Neural progenitor cell (in vitro differentiated cells): ENCODE data around the gene DISP3. TPM values are rescaled to one million over a fixed set of nuclear protein-coding genes. Genes with fewer than 3 reads are reported as not detected.

Experiments used
- DNase-seq: peaks from one replicate; pipeline ENCODE4 v3.0.0-alpha.2; 2016; ENCODE audit warnings: low spot score
- H2AFZ ChIP-seq: fragments of 200-600 bp; sonication (generic); replicated peaks from 2 replicates; pipeline ENCODE4 v1.6.1; 2016; ENCODE audit warnings: antibody characterized with exemption
- H3F3A ChIP-seq: fragments of 200-600 bp; sonication (generic); 2 replicates; pipeline ENCODE4 v1.6.1; 2016; ENCODE audit warnings: antibody characterized with exemption, low read depth
- H3K27ac ChIP-seq: fragments of 200-600 bp; sonication (generic); 2 replicates; pipeline ENCODE4 v1.5.1; 2016; ENCODE audit warnings: mild to moderate bottlenecking
- H3K27me3 ChIP-seq: fragments of 200-600 bp; sonication (generic); 2 replicates; pipeline ENCODE4 v1.6.1; 2016; ENCODE audit warnings: mild to moderate bottlenecking, moderate library complexity
- H3K36me3 ChIP-seq: fragments of 200-600 bp; sonication (generic); 2 replicates; pipeline ENCODE4 v1.5.1; 2016
- H3K4me1 ChIP-seq: fragments of 200-600 bp; sonication (generic); 2 replicates; pipeline ENCODE4 v1.6.1; 2016; ENCODE audit warnings: mixed run types
- H3K4me2 ChIP-seq: fragments of 200-600 bp; sonication (generic); 2 replicates; pipeline ENCODE4 v1.6.1; 2016
- H3K4me3 ChIP-seq: fragments of 200-600 bp; sonication (generic); 2 replicates; pipeline ENCODE4 v1.5.1; 2016
- H3K79me2 ChIP-seq: fragments of 200-600 bp; sonication (generic); 2 replicates; pipeline ENCODE4 v1.6.1; 2016; ENCODE audit warnings: low read depth
- H3K9ac ChIP-seq: fragments of 200-600 bp; sonication (generic); 2 replicates; pipeline ENCODE4 v1.6.1; 2016
- H3K9me3 ChIP-seq: fragments of 200-600 bp; sonication (generic); 2 replicates; pipeline ENCODE4 v1.5.1; 2016; ENCODE audit warnings: low read depth
- H4K20me1 ChIP-seq: fragments of 200-600 bp; sonication (generic); 2 replicates; pipeline ENCODE4 v1.6.1; 2016; ENCODE audit warnings: low read depth
- H3K27ac Mint-ChIP-seq: 3 replicates; pipeline ENCODE4 v1.8.0; 2021; ENCODE audit warnings: mixed read lengths
- H3K27me3 Mint-ChIP-seq: 2 replicates; pipeline ENCODE4 v1.8.0; 2022; ENCODE audit warnings: low read depth, mild to moderate bottlenecking, inconsistent platforms, moderate library complexity, mixed read lengths; ENCODE audit not compliant: insufficient read depth
- H3K36me3 Mint-ChIP-seq: 3 replicates; pipeline ENCODE4 v1.8.0; 2021; ENCODE audit warnings: mixed read lengths
- H3K4me1 Mint-ChIP-seq: 3 replicates; pipeline ENCODE4 v1.8.0; 2021; ENCODE audit warnings: mixed read lengths
- H3K4me3 Mint-ChIP-seq: 3 replicates; pipeline ENCODE4 v1.8.0; 2021; ENCODE audit warnings: mild to moderate bottlenecking, moderate library complexity, mixed read lengths
- H3K9me3 Mint-ChIP-seq: 3 replicates; pipeline ENCODE4 v1.8.0; 2020; ENCODE audit warnings: mixed read lengths
- EZH2 ChIP-seq: fragments of 200-600 bp; sonication (generic); IDR thresholded peaks from 2 replicates; pipeline ENCODE4 v1.6.1; 2017; ENCODE audit warnings: antibody characterized with exemption, mild to moderate bottlenecking, moderate library complexity
- EZH2phosphoT487 ChIP-seq: fragments of 200-600 bp; sonication (generic); IDR thresholded peaks from 2 replicates; pipeline ENCODE4 v1.6.1; 2017; ENCODE audit warnings: antibody characterized with exemption
- total RNA-seq: library from RNA; depleted of rRNA; stranded (reverse); fragments of >200 nt; gene quantifications from 2 replicates; pipeline ENCODE4 v1.2.3, GENCODE V29; 2015; ENCODE audit warnings: low replicate concordance
- TF ChIP-seq, protein P1 (sequence below): fragments of 200-600 bp; sonication (generic); IDR thresholded peaks from 2 replicates; pipeline ENCODE4 v1.5.1; 2017; ENCODE audit warnings: antibody characterized with exemption, mild to moderate bottlenecking

DISP3 gene
- total RNA-seq, 1 donor from 2014 or later = 2.0 TPM

DNA sequence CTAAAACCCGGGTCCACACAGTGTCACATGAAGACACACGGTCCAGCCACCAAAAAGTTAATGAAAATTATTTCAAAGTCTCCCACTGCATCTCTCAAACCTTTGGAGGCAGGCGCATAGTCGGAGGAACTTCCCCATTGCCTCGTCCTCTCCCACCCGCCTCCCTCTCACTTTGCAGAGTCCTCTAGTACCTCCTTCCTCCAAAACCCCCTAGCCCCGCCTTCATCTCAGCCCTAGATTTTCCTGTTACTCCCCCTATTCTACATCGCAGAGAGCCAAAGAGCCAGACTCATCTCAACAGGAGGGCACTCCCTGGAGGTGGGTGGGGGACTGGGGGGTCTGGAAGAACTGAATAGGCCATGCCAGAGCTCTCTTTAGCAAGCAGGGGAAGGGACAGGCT lies 79.3 kb downstream of the DISP3 start:
- Mint-ChIP-seq H3K27me3 (peaks cover 41% of the 10 kb centered on the region), H3K27ac (no peak overlapping the region), H3K4me3 (no peak overlapping the region), H3K36me3 (no peaks in the 10 kb centered on the region), H3K4me1 (peaks cover 7% of the 10 kb centered on the region), H3K9me3 (peaks cover 4% of the 10 kb centered on the region)
- peaks cover 20% of the 10 kb centered on the region for H3F3A ChIP-seq
- TF ChIP-seq EZH2 (no peak), EZH2phosphoT487 (no peak)
- TF ChIP-seq, protein P1, sequence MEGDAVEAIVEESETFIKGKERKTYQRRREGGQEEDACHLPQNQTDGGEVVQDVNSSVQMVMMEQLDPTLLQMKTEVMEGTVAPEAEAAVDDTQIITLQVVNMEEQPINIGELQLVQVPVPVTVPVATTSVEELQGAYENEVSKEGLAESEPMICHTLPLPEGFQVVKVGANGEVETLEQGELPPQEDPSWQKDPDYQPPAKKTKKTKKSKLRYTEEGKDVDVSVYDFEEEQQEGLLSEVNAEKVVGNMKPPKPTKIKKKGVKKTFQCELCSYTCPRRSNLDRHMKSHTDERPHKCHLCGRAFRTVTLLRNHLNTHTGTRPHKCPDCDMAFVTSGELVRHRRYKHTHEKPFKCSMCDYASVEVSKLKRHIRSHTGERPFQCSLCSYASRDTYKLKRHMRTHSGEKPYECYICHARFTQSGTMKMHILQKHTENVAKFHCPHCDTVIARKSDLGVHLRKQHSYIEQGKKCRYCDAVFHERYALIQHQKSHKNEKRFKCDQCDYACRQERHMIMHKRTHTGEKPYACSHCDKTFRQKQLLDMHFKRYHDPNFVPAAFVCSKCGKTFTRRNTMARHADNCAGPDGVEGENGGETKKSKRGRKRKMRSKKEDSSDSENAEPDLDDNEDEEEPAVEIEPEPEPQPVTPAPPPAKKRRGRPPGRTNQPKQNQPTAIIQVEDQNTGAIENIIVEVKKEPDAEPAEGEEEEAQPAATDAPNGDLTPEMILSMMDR = no peak
- peaks cover 30% of the 10 kb centered on the region for H3K4me1 ChIP-seq
- H3K9ac ChIP-seq = no peak overlapping the region
- H3K27me3 ChIP-seq = peaks cover 3% of the 10 kb centered on the region
- H3K9me3 ChIP-seq = no peaks in the 10 kb centered on the region
- DNase-seq = peak; percentile 36
- H4K20me1 ChIP-seq = no peaks in the 10 kb centered on the region
- H3K4me3 ChIP-seq = no peak overlapping the region
- H3K36me3 ChIP-seq = no peaks in the 10 kb centered on the region
- no peaks in the 10 kb centered on the region for H3K79me2 ChIP-seq
- H3K4me2 ChIP-seq = peak overlapping the region; percentile 19
- no peak overlapping the region for H3K27ac ChIP-seq
- no peak overlapping the region for H2AFZ ChIP-seq

DNA sequence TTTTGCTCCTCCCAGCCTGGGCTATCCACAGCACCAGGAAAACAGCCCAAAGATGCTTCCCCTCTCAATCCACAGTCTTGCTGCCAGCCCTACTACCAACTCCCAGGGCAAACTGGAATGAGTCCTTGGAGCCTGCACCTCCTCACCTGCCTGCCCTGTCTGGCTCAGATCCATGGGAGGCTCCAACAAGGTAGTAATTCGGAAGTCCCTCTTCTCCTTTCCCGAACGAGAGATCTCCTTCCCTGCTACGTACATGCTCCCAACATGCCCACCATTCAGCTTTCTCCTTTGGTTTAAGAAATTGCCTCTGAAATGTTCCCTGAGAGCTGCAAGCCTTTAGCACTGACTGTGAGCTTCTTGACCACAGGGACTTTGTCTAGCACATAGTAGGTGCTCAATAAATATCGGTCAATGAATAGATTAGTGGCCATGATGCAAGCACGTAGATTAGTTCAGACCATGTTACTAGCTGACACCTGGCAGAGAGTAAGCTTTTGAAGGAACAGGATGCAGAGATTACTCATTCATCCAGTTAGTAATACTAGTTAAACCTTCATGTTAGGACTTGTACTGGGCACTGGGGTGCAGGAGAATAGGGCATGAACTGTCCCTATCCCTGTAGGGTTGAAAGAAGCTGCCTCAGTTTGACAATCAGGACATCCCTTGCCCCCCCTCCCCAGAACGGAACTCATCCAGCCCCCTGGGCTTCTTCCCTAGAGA lies 80.1 kb downstream of the DISP3 start:
- Mint-ChIP-seq H3K27me3 (peaks cover 41% of the 10 kb centered on the region), H3K36me3 (no peaks in the 10 kb centered on the region), H3K9me3 (peaks cover 4% of the 10 kb centered on the region), H3K27ac (no peak overlapping the region), H3K4me3 (no peak overlapping the region), H3K4me1 (peaks cover 15% of the 10 kb centered on the region)
- Histone ChIP-seq H3F3A (peaks cover 27% of the 10 kb centered on the region), H3K36me3 (no peaks in the 10 kb centered on the region), H3K9ac (no peak overlapping the region), H3K4me2 (peak overlapping the region; percentile 19), H3K4me1 (peaks cover 38% of the 10 kb centered on the region), H3K9me3 (no peaks in the 10 kb centered on the region), H3K27me3 (peaks cover 3% of the 10 kb centered on the region), H3K4me3 (no peak overlapping the region), H2AFZ (no peak overlapping the region), H3K79me2 (no peaks in the 10 kb centered on the region), H3K27ac (no peak overlapping the region), H4K20me1 (peaks cover 4% of the 10 kb centered on the region)
- DNase-seq = no peak
- TF ChIP-seq, protein P1 = no peak

DNA sequence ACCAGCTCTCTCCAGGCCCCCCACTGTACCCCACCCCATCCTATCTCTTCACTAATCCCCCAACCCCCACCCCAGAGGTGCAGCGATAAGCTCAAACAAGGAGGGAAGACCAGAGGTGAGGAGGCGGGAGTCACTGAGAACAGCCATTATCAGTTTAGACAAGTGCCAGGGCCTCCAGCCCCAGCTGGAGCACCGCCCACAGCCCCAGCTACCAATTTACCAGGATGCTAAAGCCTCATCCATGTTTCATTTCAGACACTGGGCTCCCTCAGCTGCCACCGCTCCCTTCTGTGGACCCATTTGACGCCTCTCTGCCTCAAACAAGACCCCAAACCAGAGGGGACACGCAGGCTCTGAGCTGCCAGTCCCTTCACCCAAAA lies 80.6 kb downstream of the DISP3 start:
- Mint-ChIP-seq H3K27me3 (peaks cover 41% of the 10 kb centered on the region), H3K4me1 (peaks cover 20% of the 10 kb centered on the region)

More for the DNA sequence above, 80.6 kb downstream of the DISP3 start:
- Histone ChIP-seq H3K79me2 (no peaks in the 10 kb centered on the region), H4K20me1 (peaks cover 6% of the 10 kb centered on the region), H2AFZ (no peak overlapping the region), H3K9me3 (no peaks in the 10 kb centered on the region), H3K27me3 (peaks cover 3% of the 10 kb centered on the region), H3K27ac (no peak overlapping the region), H3F3A (peaks cover 32% of the 10 kb centered on the region), H3K9ac (no peak overlapping the region), H3K4me2 (no peak overlapping the region), H3K4me3 (no peak overlapping the region), H3K4me1 (peaks cover 39% of the 10 kb centered on the region), H3K36me3 (no peaks in the 10 kb centered on the region)
- H3K36me3 Mint-ChIP-seq = no peaks in the 10 kb centered on the region
- H3K9me3 Mint-ChIP-seq = peaks cover 4% of the 10 kb centered on the region
- DNase-seq = no peak
- H3K27ac Mint-ChIP-seq = no peak overlapping the region
- TF ChIP-seq EZH2phosphoT487 = no peak
- TF ChIP-seq, protein P1 = no peak
- no peak for TF ChIP-seq EZH2
- no peak overlapping the region for H3K4me3 Mint-ChIP-seq
